ENCODE data around the gene SRCAP.

- no peak for TF ChIP-seq CTCF (optimal IDR thresholded peaks at IDR 0.05 in 1 of 3, IDR thresholded peaks at IDR 0.05 in 1 of 3, conservative IDR thresholded peaks at IDR 0.05 in 1 of 3; ENCODE audit: extremely low read depth in 1 of 3, insufficient read depth in 2 of 3, low read length in 3 of 3)
- no peak for TF ChIP-seq EZH2 (IDR thresholded peaks at IDR 0.05; ENCODE audit: low read length)
These were observed 49.0 kb downstream of the SRCAP start, which contains the start of gene PHKG2 for GRCh38 chr16:30747799-30748633.

Data from keratinocyte (primary cell).